Astrocyte (in vitro differentiated cells and primary cell): ENCODE data around the gene IGHMBP2. TPM values are rescaled to one million over a fixed set of nuclear protein-coding genes. Genes with fewer than 3 reads are reported as not detected.

ENCODE experiments used
- DNase-seq: peaks from one replicate; pipeline ENCODE4 v3.0.0-alpha.2; 2010; ENCODE audit warnings: low read depth
- FAIRE-seq: peaks from 2 replicates; lab custom pipeline; 2011; peaks lifted over from hg19 to GRCh38; lab: Jason Lieb, UNC
- H2AFZ ChIP-seq: 2 replicates; pipeline ENCODE4 v1.6.0; 2012; ENCODE audit warnings: low read depth, low read length, inconsistent platforms
- H3K27ac ChIP-seq: 2 replicates; pipeline ENCODE4 v1.5.1; 2011; ENCODE audit warnings: low read depth, low read length, inconsistent platforms
- H3K27me3 ChIP-seq: 2 replicates; pipeline ENCODE4 v1.6.0; 2011; ENCODE audit warnings: low read length, inconsistent platforms; ENCODE audit not compliant: insufficient read depth
- H3K36me3 ChIP-seq: 2 replicates; pipeline ENCODE4 v1.5.1; 2011; ENCODE audit warnings: low read length, inconsistent platforms; ENCODE audit not compliant: insufficient read depth
- H3K4me1 ChIP-seq: 2 replicates; pipeline ENCODE4 v1.5.1; 2011; ENCODE audit warnings: low read length, inconsistent platforms; ENCODE audit not compliant: insufficient read depth
- H3K4me2 ChIP-seq: 2 replicates; pipeline ENCODE4 v1.6.0; 2012; ENCODE audit warnings: low read length, inconsistent platforms
- H3K4me3 ChIP-seq: 2 replicates; pipeline ENCODE4 v1.5.1; 2011; ENCODE audit warnings: low read depth, mild to moderate bottlenecking, low read length, inconsistent platforms; ENCODE audit not compliant: insufficient read depth
- H3K79me2 ChIP-seq: 2 replicates; pipeline ENCODE4 v1.6.0; 2012; ENCODE audit warnings: mild to moderate bottlenecking, low read length, inconsistent platforms; ENCODE audit not compliant: insufficient read depth
- H3K9ac ChIP-seq: 2 replicates; pipeline ENCODE4 v1.6.0; 2012; ENCODE audit warnings: mild to moderate bottlenecking, low read length, inconsistent platforms
- H3K9me3 ChIP-seq: 2 replicates; pipeline ENCODE4 v1.5.1; 2012; ENCODE audit warnings: low read depth, mild to moderate bottlenecking, low read length, inconsistent platforms; ENCODE audit not compliant: insufficient read depth
- H4K20me1 ChIP-seq: 2 replicates; pipeline ENCODE4 v1.6.0; 2012; ENCODE audit warnings: low read length, inconsistent platforms; ENCODE audit not compliant: insufficient read depth
- H3K27ac Mint-ChIP-seq: one replicate; pipeline ENCODE4 v1.8.0; 2021; ENCODE audit warnings: mild to moderate bottlenecking, mixed read lengths; ENCODE audit not compliant: unreplicated experiment
- H3K27me3 Mint-ChIP-seq: one replicate; pipeline ENCODE4 v1.8.0; 2021; ENCODE audit warnings: low read depth, mixed read lengths; ENCODE audit not compliant: unreplicated experiment
- H3K36me3 Mint-ChIP-seq: one replicate; pipeline ENCODE4 v1.8.0; 2021; ENCODE audit warnings: low read depth, mixed read lengths; ENCODE audit not compliant: unreplicated experiment
- H3K4me1 Mint-ChIP-seq: one replicate; pipeline ENCODE4 v1.8.0; 2021; ENCODE audit warnings: low read depth, mixed read lengths; ENCODE audit not compliant: unreplicated experiment
- H3K4me3 Mint-ChIP-seq: one replicate; pipeline ENCODE4 v1.8.0; 2021; ENCODE audit warnings: mild to moderate bottlenecking, moderate library complexity, mixed read lengths; ENCODE audit not compliant: unreplicated experiment
- H3K9me3 Mint-ChIP-seq: one replicate; pipeline ENCODE4 v1.8.0; 2021; ENCODE audit warnings: mild to moderate bottlenecking, mixed read lengths; ENCODE audit not compliant: unreplicated experiment
- CTCF ChIP-seq: IDR thresholded peaks from 2 replicates; pipeline ENCODE4 v1.5.1; 2011; ENCODE audit warnings: low read depth, mild to moderate bottlenecking, inconsistent platforms, low read length, moderate library complexity; ENCODE audit not compliant: insufficient read depth
- EZH2 ChIP-seq: IDR thresholded peaks from 2 replicates; pipeline ENCODE4 v1.6.1; 2012; ENCODE audit warnings: mild to moderate bottlenecking, low read length, inconsistent platforms; ENCODE audit not compliant: insufficient read depth
- total RNA-seq: library from RNA; stranded (reverse); gene quantifications from 2 replicates; pipeline ENCODE4 v1.2.1, GENCODE V29; 2021

Gene IGHMBP2
- total RNA-seq, 1 donor from 2014 or later, result 14.0 TPM

GRCh38 chr11:68930991-68931855, 27.5 kb downstream of the IGHMBP2 start:
- no peak for TF ChIP-seq CTCF
- no peak for TF ChIP-seq EZH2
- H3K4me1 Mint-ChIP-seq, result peaks cover 13% of the 10 kb centered on the region
- no peaks in the 10 kb centered on the region for H3K4me1 ChIP-seq
- no peaks in the 10 kb centered on the region for H3K79me2 ChIP-seq
- peaks cover 3% of the 10 kb centered on the region for H3K9me3 ChIP-seq
- H3K27ac Mint-ChIP-seq, result peak overlapping the region; percentile 53
- no peak for FAIRE-seq
- peaks cover 10% of the 10 kb centered on the region for H4K20me1 ChIP-seq
- no peak for DNase-seq
- H3K27me3 Mint-ChIP-seq, result no peaks in the 10 kb centered on the region
- peaks cover 37% of the 10 kb centered on the region for H3K36me3 Mint-ChIP-seq
- H3K27me3 ChIP-seq, result no peaks in the 10 kb centered on the region
- H3K27ac ChIP-seq, result no peak overlapping the region
- no peak overlapping the region for H3K4me2 ChIP-seq
- H3K4me3 ChIP-seq, result no peak overlapping the region
- H3K4me3 Mint-ChIP-seq, result no peak overlapping the region
- peaks cover 15% of the 10 kb centered on the region for H3K36me3 ChIP-seq
- H3K9me3 Mint-ChIP-seq, result peaks cover 8% of the 10 kb centered on the region
- no peak overlapping the region for H3K9ac ChIP-seq
- H2AFZ ChIP-seq, result no peak overlapping the region

- H3K4me1 ChIP-seq, result no peaks in the 10 kb centered on the region
- H3K9ac ChIP-seq, result no peak overlapping the region
- H3K79me2 ChIP-seq, result no peaks in the 10 kb centered on the region
- peaks cover 1% of the 10 kb centered on the region for H3K9me3 ChIP-seq
- peaks cover 11% of the 10 kb centered on the region for H3K36me3 ChIP-seq
- no peak for TF ChIP-seq EZH2
- no peak for TF ChIP-seq CTCF
- Mint-ChIP-seq H3K9me3 (peaks cover 6% of the 10 kb centered on the region), H3K27ac (peak overlapping the region; percentile 53), H3K36me3 (peaks cover 32% of the 10 kb centered on the region), H3K4me3 (no peak overlapping the region), H3K4me1 (peaks cover 13% of the 10 kb centered on the region), H3K27me3 (no peaks in the 10 kb centered on the region)
- no peak overlapping the region for H3K27ac ChIP-seq
- no peaks in the 10 kb centered on the region for H3K27me3 ChIP-seq
- no peak overlapping the region for H3K4me2 ChIP-seq
- FAIRE-seq, result no peak
- peaks cover 10% of the 10 kb centered on the region for H4K20me1 ChIP-seq
- no peak overlapping the region for H3K4me3 ChIP-seq
- no peak for DNase-seq
- no peak overlapping the region for H2AFZ ChIP-seq
These were observed 28.2 kb downstream of the IGHMBP2 start for GRCh38 chr11:68931911-68932310.

- TF ChIP-seq CTCF (no peak), EZH2 (no peak)
- no peak for FAIRE-seq
- no peak overlapping the region for H3K27ac ChIP-seq
- Mint-ChIP-seq H3K36me3 (peaks cover 28% of the 10 kb centered on the region), H3K27ac (no peak overlapping the region), H3K9me3 (peaks cover 2% of the 10 kb centered on the region), H3K4me1 (peaks cover 9% of the 10 kb centered on the region), H3K4me3 (no peak overlapping the region), H3K27me3 (no peaks in the 10 kb centered on the region)
- H3K4me1 ChIP-seq, result no peaks in the 10 kb centered on the region
- no peak overlapping the region for H3K9ac ChIP-seq
- H2AFZ ChIP-seq, result no peak overlapping the region
- no peak for DNase-seq
- H3K4me2 ChIP-seq, result no peak overlapping the region
- H3K36me3 ChIP-seq, result peaks cover 11% of the 10 kb centered on the region
- H3K9me3 ChIP-seq, result no peaks in the 10 kb centered on the region
- H3K4me3 ChIP-seq, result no peak overlapping the region
- H3K27me3 ChIP-seq, result no peaks in the 10 kb centered on the region
- no peaks in the 10 kb centered on the region for H3K79me2 ChIP-seq
- H4K20me1 ChIP-seq, result peaks cover 8% of the 10 kb centered on the region
These were observed 28.7 kb downstream of the IGHMBP2 start for GRCh38 chr11:68932358-68932757.
